Measurements from ENCODE around the gene UBE2L3. TPM values are rescaled to one million over a fixed set of nuclear protein-coding genes. Genes with fewer than 3 reads are reported as not detected.

Gene UBE2L3
- total RNA-seq, 4 donors from 2014 or later, result 12.1 to 41.6 (median 24.1) TPM

- Histone ChIP-seq H3K27me3 (no peaks in the 10 kb centered on the region), H3K36me3 (no peaks in the 10 kb centered on the region), H3K27ac (no peak overlapping the region), H3K9me3 (no peaks in the 10 kb centered on the region), H3K4me3 (no peak overlapping the region), H3K4me1 (peaks cover 0 to 3% of the 10 kb centered on the region in 2 donors)
- no peak for TF ChIP-seq POLR2A (IDR thresholded peaks at IDR 0.05)
- TF ChIP-seq CTCF (IDR thresholded peaks at IDR 0.05), result no peak
- DNase-seq, result no peak
- intact Hi-C loops (cut with DNase I; ENCODE audit: low total_unique reads), result no loop called here
These were observed 54.8 kb downstream of the UBE2L3 start for GRCh38 chr22:21622011-21622918.

- DNase-seq, result no peak
- peaks cover 0 to 3% of the 10 kb centered on the region in 2 donors for H3K4me1 ChIP-seq
- H3K27me3 ChIP-seq, result no peaks in the 10 kb centered on the region
- H3K4me3 ChIP-seq, result no peak overlapping the region
- H3K27ac ChIP-seq, result no peak overlapping the region
- TF ChIP-seq CTCF (IDR thresholded peaks at IDR 0.05) (no peak), POLR2A (IDR thresholded peaks at IDR 0.05) (no peak)
- intact Hi-C loops (cut with DNase I; ENCODE audit: low total_unique reads), result no loop called here
- no peaks in the 10 kb centered on the region for H3K36me3 ChIP-seq
- no peaks in the 10 kb centered on the region for H3K9me3 ChIP-seq
These were observed 55.6 kb downstream of the UBE2L3 start for GRCh38 chr22:21622919-21623647.

- Histone ChIP-seq H3K36me3 (no peaks in the 10 kb centered on the region), H3K27ac (no peak overlapping the region), H3K4me3 (no peak overlapping the region), H3K27me3 (no peaks in the 10 kb centered on the region), H3K9me3 (no peaks in the 10 kb centered on the region), H3K4me1 (peaks cover 0 to 5% of the 10 kb centered on the region in 2 donors)
- DNase-seq, result no peak
- intact Hi-C loops (cut with DNase I; ENCODE audit: low total_unique reads), result no loop called here
- TF ChIP-seq CTCF (IDR thresholded peaks at IDR 0.05) (no peak), POLR2A (IDR thresholded peaks at IDR 0.05) (no peak)
These were observed 56.1 kb downstream of the UBE2L3 start for GRCh38 chr22:21623648-21623970.

GRCh38 chr22:21624120-21624879 lies 56.8 kb downstream of the UBE2L3 start:
- TF ChIP-seq POLR2A (IDR thresholded peaks at IDR 0.05) (no peak), CTCF (IDR thresholded peaks at IDR 0.05) (no peak)
- Histone ChIP-seq H3K27ac (no peak overlapping the region), H3K4me1 (peaks cover 0 to 10% of the 10 kb centered on the region in 2 donors), H3K36me3 (no peaks in the 10 kb centered on the region), H3K9me3 (no peaks in the 10 kb centered on the region), H3K4me3 (no peak overlapping the region), H3K27me3 (no peaks in the 10 kb centered on the region)
- DNase-seq, result no peak
- intact Hi-C loops (cut with DNase I; ENCODE audit: low total_unique reads), result no loop called here
